ENCODE measurements around the gene TIPRL. TPM values are rescaled to one million over a fixed set of nuclear protein-coding genes. Genes with fewer than 3 reads are reported as not detected.

Gene TIPRL
- polyA plus RNA-seq, 1 of the 3 experiments (the other 2 are of a cell fraction) = 16.4 TPM

GRCh38 chr1:168136709-168137514, 41.9 kb upstream of the TIPRL start, which contains the start of gene GPR161:
GPR161 (minus strand) TSS chr1:168136930; CDS start chr1:168104850, 32,080 bp downstream.
- ChIA-PET CTCF (interaction anchor here (0.8 to 3.7 kb wide), 4 partner anchors 9 to 423 kb away, joined by 3 to 24 read pairs (median 8); no protein-coding TSS in a partner anchor), POLR2A (no interaction called here)
- 2% methylated on average over 37 of the region's 86 CpGs for WGBS (ENCODE audit: low lambda C conversion rate)

GRCh38 chr1:168137515-168137821, 41.3 kb upstream of the TIPRL start:
- CTCF ChIA-PET = interaction anchor here (1.3 to 3.1 kb wide), 2 partner anchors 8 to 31 kb away, joined by 6 to 24 read pairs; no protein-coding TSS in a partner anchor
- H3K9ac ChIP-seq = peak overlapping the region; percentile 89
- WGBS (ENCODE audit: low lambda C conversion rate) = 1% methylated on average over 6 of the region's 6 CpGs

More at GRCh38 chr1:168136709-168137514, 41.9 kb upstream of the TIPRL start, which contains the start of gene GPR161:
- DNase-seq = peak; percentile 85
- H2AFZ ChIP-seq (ENCODE audit: low read depth) = peak within 1 kb of the TSS; percentile 93
- H3K4me3 ChIP-seq (ENCODE audit: low read depth in 2 of 2, low read length in 1 of 2) = peak within 1 kb of the TSS; percentile 82 to 91
- peaks cover 8% of the 10 kb centered on the region; the same call in 1 of the 2 replicates for H4K20me1 ChIP-seq (ENCODE audit: insufficient read depth)
- H3K4me2 ChIP-seq = peak within 1 kb of the TSS; percentile 92
- H3K9me2 ChIP-seq = no peaks in the 10 kb centered on the region
- H3K27me3 ChIP-seq (ENCODE audit: insufficient read depth) = no peaks in the 10 kb centered on the region
- peak within 1 kb of the TSS; percentile 89 for H3K9ac ChIP-seq
- H3K36me3 ChIP-seq (replicated peaks in 1 of 2; ENCODE audit: control insufficient read depth in 1 of 2, insufficient read depth in 2 of 2, low read length in 1 of 2) = peaks cover 7 to 8% of the 10 kb centered on the region in 2 experiments
- H3K4me1 ChIP-seq (ENCODE audit: control insufficient read depth in 1 of 2, insufficient read depth in 2 of 2, low read depth in 1 of 2, low read length in 1 of 2) = peaks cover 13% of the 10 kb centered on the region in 2 experiments; a peak in 3 of 4 replicates
- no peaks in the 10 kb centered on the region for H3K9me3 ChIP-seq
- H3F3A ChIP-seq (replicated peaks; ENCODE audit: insufficient read depth) = peaks cover 7% of the 10 kb centered on the region
- no peak for TF ChIP-seq JUND (IDR thresholded peaks at IDR 0.05)
- TF ChIP-seq MXI1 (IDR thresholded peaks at IDR 0.05; ENCODE audit: low read depth, low read length) = peak; percentile 35
- TF ChIP-seq SIN3A (IDR thresholded peaks at IDR 0.05; ENCODE audit: borderline replicate concordance, low read depth, low read length) = peak; percentile 12; the same call in 1 of the 2 replicates
- no peak for TF ChIP-seq EP300 (IDR thresholded peaks at IDR 0.05; ENCODE audit: borderline replicate concordance in 1 of 2, low read depth in 1 of 2, low read length in 1 of 2)
- TF ChIP-seq POLR2AphosphoS5 (IDR thresholded peaks at IDR 0.05; ENCODE audit: low read depth, low read length) = peak; percentile 3; the same call in 1 of the 2 replicates
- 0 out of 2 replicates have a peak, but pooled peaks have one; percentile 7 for TF ChIP-seq TAF1 (IDR thresholded peaks at IDR 0.05; ENCODE audit: borderline replicate concordance, low read depth, low read length)
- H3K79me2 ChIP-seq (ENCODE audit: insufficient read depth) = peaks cover 46% of the 10 kb centered on the region
- peak within 1 kb of the TSS; percentile 88 to 89 for H3K27ac ChIP-seq (ENCODE audit: low read depth in 2 of 2, low read length in 1 of 2)

More at GRCh38 chr1:168137515-168137821, 41.3 kb upstream of the TIPRL start:
- Histone ChIP-seq H3K36me3 (replicated peaks in 1 of 2; ENCODE audit: control insufficient read depth in 1 of 2, insufficient read depth in 2 of 2, low read length in 1 of 2) (peaks cover 7 to 8% of the 10 kb centered on the region in 2 experiments), H3K9me2 (no peaks in the 10 kb centered on the region), H4K20me1 (ENCODE audit: insufficient read depth) (peaks cover 8% of the 10 kb centered on the region; the same call in 1 of the 2 replicates), H3K27ac (ENCODE audit: low read depth in 2 of 2, low read length in 1 of 2) (peak overlapping the region; percentile 88 to 89), H3K27me3 (ENCODE audit: insufficient read depth) (no peaks in the 10 kb centered on the region), H3K4me3 (ENCODE audit: low read depth in 2 of 2, low read length in 1 of 2) (peak overlapping the region; percentile 78 to 82), H3K4me1 (ENCODE audit: control insufficient read depth in 1 of 2, insufficient read depth in 2 of 2, low read depth in 1 of 2, low read length in 1 of 2) (peaks cover 13% of the 10 kb centered on the region in 2 experiments; a peak in 3 of 4 replicates), H3K4me2 (peak overlapping the region; percentile 81), H3F3A (replicated peaks; ENCODE audit: insufficient read depth) (peaks cover 7% of the 10 kb centered on the region), H3K79me2 (ENCODE audit: insufficient read depth) (peaks cover 41% of the 10 kb centered on the region), H3K9me3 (no peaks in the 10 kb centered on the region), H2AFZ (ENCODE audit: low read depth) (peak overlapping the region; percentile 93)
- DNase-seq = no peak
- POLR2A ChIA-PET = no interaction called here
- TF ChIP-seq MAX (IDR thresholded peaks at IDR 0.05; ENCODE audit: low read depth) (0 out of 2 replicates have a peak, but pooled peaks have one; percentile 42), CTCF (IDR thresholded peaks at IDR 0.05) (no peak), EZH2phosphoT487 (IDR thresholded peaks at IDR 0.05; ENCODE audit: borderline replicate concordance, low read depth) (no peak), SIN3A (IDR thresholded peaks at IDR 0.05; ENCODE audit: borderline replicate concordance, low read depth, low read length) (0 out of 2 replicates have a peak, but pooled peaks have one; percentile 10), GABPA (IDR thresholded peaks at IDR 0.05; ENCODE audit: low read depth) (0 out of 2 replicates have a peak, but pooled peaks have one; percentile 28), ELF1 (IDR thresholded peaks at IDR 0.05) (no peak)
